Measurements from ENCODE around the gene DNAH14. TPM values are rescaled to one million over a fixed set of nuclear protein-coding genes. Genes with fewer than 3 reads are reported as not detected.

DNAH14 gene
- polyA plus RNA-seq, 1 donor (not counting 4 experiments of a cell fraction or from before 2014, with no cell fraction given), result 6.4 TPM

DNA sequence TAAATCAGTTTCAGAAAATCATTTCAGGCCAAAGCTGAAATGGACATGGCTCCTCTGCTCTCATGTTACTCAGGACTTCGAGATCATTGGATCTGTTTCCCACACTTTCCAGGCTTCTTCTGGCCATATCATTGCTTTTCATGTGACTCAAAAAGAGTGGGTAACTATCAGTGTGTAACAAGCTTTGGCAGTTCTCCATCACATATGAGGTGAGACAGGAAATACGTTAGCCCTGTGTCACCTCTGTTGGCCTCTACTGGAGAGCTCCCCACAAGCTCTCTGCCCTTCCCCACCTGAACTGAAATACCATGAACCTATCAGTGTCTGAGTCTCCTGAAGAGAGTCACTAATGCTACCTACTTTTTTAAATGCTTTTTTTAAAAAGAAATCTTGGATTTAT is 370.1 kb downstream of the DNAH14 start:
- no peaks in the 10 kb centered on the region for H3K9me3 ChIP-seq (ENCODE audit: control insufficient read depth, low read depth, low read length)
- TF ChIP-seq EZH2 (IDR thresholded peaks at IDR 0.05; ENCODE audit: low read length), result no peak
- TF ChIP-seq, protein P1, sequence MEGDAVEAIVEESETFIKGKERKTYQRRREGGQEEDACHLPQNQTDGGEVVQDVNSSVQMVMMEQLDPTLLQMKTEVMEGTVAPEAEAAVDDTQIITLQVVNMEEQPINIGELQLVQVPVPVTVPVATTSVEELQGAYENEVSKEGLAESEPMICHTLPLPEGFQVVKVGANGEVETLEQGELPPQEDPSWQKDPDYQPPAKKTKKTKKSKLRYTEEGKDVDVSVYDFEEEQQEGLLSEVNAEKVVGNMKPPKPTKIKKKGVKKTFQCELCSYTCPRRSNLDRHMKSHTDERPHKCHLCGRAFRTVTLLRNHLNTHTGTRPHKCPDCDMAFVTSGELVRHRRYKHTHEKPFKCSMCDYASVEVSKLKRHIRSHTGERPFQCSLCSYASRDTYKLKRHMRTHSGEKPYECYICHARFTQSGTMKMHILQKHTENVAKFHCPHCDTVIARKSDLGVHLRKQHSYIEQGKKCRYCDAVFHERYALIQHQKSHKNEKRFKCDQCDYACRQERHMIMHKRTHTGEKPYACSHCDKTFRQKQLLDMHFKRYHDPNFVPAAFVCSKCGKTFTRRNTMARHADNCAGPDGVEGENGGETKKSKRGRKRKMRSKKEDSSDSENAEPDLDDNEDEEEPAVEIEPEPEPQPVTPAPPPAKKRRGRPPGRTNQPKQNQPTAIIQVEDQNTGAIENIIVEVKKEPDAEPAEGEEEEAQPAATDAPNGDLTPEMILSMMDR (optimal IDR thresholded peaks at IDR 0.05 in 1 of 3, IDR thresholded peaks at IDR 0.05 in 1 of 3, conservative IDR thresholded peaks at IDR 0.05 in 1 of 3; ENCODE audit: extremely low read depth in 1 of 3, insufficient read depth in 2 of 3, low read length in 3 of 3), result no peak
- H4K20me1 ChIP-seq (ENCODE audit: control insufficient read depth, extremely low read depth, insufficient read depth, low read length), result no peaks in the 10 kb centered on the region
- H3K79me2 ChIP-seq (ENCODE audit: control insufficient read depth, insufficient read depth, low read length), result no peaks in the 10 kb centered on the region
- H2AFZ ChIP-seq (ENCODE audit: control insufficient read depth, low read length), result no peak overlapping the region
- dilution Hi-C loops (cut with MboI; ENCODE audit: extremely low pct_ligation_motif_present, low sequenced_read_pairs), result no loop called here
- DNase-seq (ENCODE audit: low read depth, low spot score) (no peak), FAIRE-seq (peak; percentile 29)
- no peak overlapping the region for H3K27ac ChIP-seq (ENCODE audit: control insufficient read depth, insufficient read depth, low read length)
- H3K9me1 ChIP-seq (ENCODE audit: control insufficient read depth, extremely low read depth, insufficient read depth, low read length), result no peaks in the 10 kb centered on the region
- H3K36me3 ChIP-seq (ENCODE audit: control insufficient read depth in 2 of 2, extremely low read depth in 1 of 2, insufficient read depth in 2 of 2, low read length in 2 of 2), result no peaks in the 10 kb centered on the region
- H3K9ac ChIP-seq (ENCODE audit: control insufficient read depth, extremely low read depth, insufficient read depth, low read length), result no peak overlapping the region
- no peaks in the 10 kb centered on the region for H3K4me1 ChIP-seq (ENCODE audit: control insufficient read depth, extremely low read depth, insufficient read depth, low read length)
- no peak overlapping the region for H3K4me3 ChIP-seq (ENCODE audit: control insufficient read depth in 2 of 3, extremely low read depth in 1 of 3, insufficient read depth in 2 of 3, low read depth in 1 of 3, low read length in 3 of 3)
- H3K4me2 ChIP-seq (ENCODE audit: control insufficient read depth, extremely low read depth, insufficient read depth, low read depth, low read length), result no peak overlapping the region
- no peaks in the 10 kb centered on the region for H3K27me3 ChIP-seq (ENCODE audit: control insufficient read depth, extremely low read depth, insufficient read depth, low read length)

DNA sequence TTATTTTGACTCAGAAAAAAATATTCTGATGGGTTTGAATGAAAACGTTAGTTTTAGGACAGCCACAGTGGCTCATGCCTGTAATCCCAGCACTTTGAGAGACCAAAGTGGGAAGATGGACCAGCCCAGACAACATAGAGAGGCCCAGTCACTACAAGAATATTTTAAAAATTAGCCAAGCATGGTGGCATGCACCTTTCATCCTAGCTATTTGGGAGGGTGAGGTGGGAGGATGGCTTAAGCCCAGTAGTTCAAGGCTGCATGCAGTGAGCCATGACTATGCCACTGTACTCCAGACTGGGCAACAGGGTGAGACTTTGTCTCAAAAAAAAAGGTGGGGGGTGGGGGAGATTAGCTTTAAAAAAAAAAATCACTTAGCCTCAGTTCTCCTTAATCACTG is 370.9 kb downstream of the DNAH14 start:
- Histone ChIP-seq H3K9me1 (ENCODE audit: control insufficient read depth, extremely low read depth, insufficient read depth, low read length) (no peaks in the 10 kb centered on the region), H3K36me3 (ENCODE audit: control insufficient read depth in 2 of 2, extremely low read depth in 1 of 2, insufficient read depth in 2 of 2, low read length in 2 of 2) (no peaks in the 10 kb centered on the region), H3K4me2 (ENCODE audit: control insufficient read depth, extremely low read depth, insufficient read depth, low read depth, low read length) (no peak overlapping the region), H3K4me3 (ENCODE audit: control insufficient read depth in 2 of 3, extremely low read depth in 1 of 3, insufficient read depth in 2 of 3, low read depth in 1 of 3, low read length in 3 of 3) (no peak overlapping the region), H3K79me2 (ENCODE audit: control insufficient read depth, insufficient read depth, low read length) (no peaks in the 10 kb centered on the region), H3K4me1 (ENCODE audit: control insufficient read depth, extremely low read depth, insufficient read depth, low read length) (no peaks in the 10 kb centered on the region), H3K9ac (ENCODE audit: control insufficient read depth, extremely low read depth, insufficient read depth, low read length) (no peak overlapping the region), H3K9me3 (ENCODE audit: control insufficient read depth, low read depth, low read length) (no peaks in the 10 kb centered on the region), H4K20me1 (ENCODE audit: control insufficient read depth, extremely low read depth, insufficient read depth, low read length) (no peaks in the 10 kb centered on the region), H3K27me3 (ENCODE audit: control insufficient read depth, extremely low read depth, insufficient read depth, low read length) (no peaks in the 10 kb centered on the region), H2AFZ (ENCODE audit: control insufficient read depth, low read length) (no peak overlapping the region), H3K27ac (ENCODE audit: control insufficient read depth, insufficient read depth, low read length) (no peak overlapping the region)
- no peak for FAIRE-seq
- no peak for DNase-seq (ENCODE audit: low read depth, low spot score)
- TF ChIP-seq, protein P1 (optimal IDR thresholded peaks at IDR 0.05 in 1 of 3, IDR thresholded peaks at IDR 0.05 in 1 of 3, conservative IDR thresholded peaks at IDR 0.05 in 1 of 3; ENCODE audit: extremely low read depth in 1 of 3, insufficient read depth in 2 of 3, low read length in 3 of 3), result no peak
- TF ChIP-seq EZH2 (IDR thresholded peaks at IDR 0.05; ENCODE audit: low read length), result no peak
- dilution Hi-C loops (cut with MboI; ENCODE audit: extremely low pct_ligation_motif_present, low sequenced_read_pairs), result no loop called here
